HEK293 (cell line): ENCODE measurements around the gene WWC1.

Source experiments
- CTCF ChIA-PET: fragments of 350-600 bp; formaldehyde crosslinking; extraction: SDS; loops from one replicate; lab custom pipeline; 2021; ENCODE audit warnings: antibody characterized with exemption; lab: Yijun Ruan, JAX
- POLR2A ChIA-PET: fragments of 300-600 bp; formaldehyde crosslinking; extraction: SDS; loops from one replicate; lab custom pipeline; 2020; ENCODE audit warnings: antibody characterized with exemption, inconsistent platforms; lab: Yijun Ruan, JAX
- H3K27ac ChIP-seq: fragments of 200-500 bp; sonication (Bioruptor generic); 2 replicates; pipeline ENCODE4 v1.5.1; 2014; ENCODE audit warnings: low read depth, low read length, control low read depth, inconsistent platforms; ENCODE audit errors: extremely low read depth
- H3K36me3 ChIP-seq, 2 experiments: fragments of 200-500 bp in 1 of 2; sonication (Bioruptor generic) in 1 of 2; 1 replicate in 1 of 2; 2 replicates in 1 of 2; pipeline ENCODE4 v1.5.1; 2014 to 2017; ENCODE audit warnings: inconsistent platforms in 2 of 2, low read length in 2 of 2; ENCODE audit not compliant: control insufficient read depth in 2 of 2, insufficient read depth in 1 of 2
- H3K4me1 ChIP-seq: fragments of 200-500 bp; sonication (Bioruptor generic); 2 replicates; pipeline ENCODE4 v1.5.1; 2014; ENCODE audit warnings: mild to moderate bottlenecking, low read length, inconsistent platforms; ENCODE audit not compliant: control insufficient read depth, insufficient read depth
- H3K4me3 ChIP-seq: 2 replicates; pipeline ENCODE4 v1.5.1; 2011; ENCODE audit warnings: low read depth, mild to moderate bottlenecking, control low read depth, low read length, moderate library complexity
- H3K9me3 ChIP-seq: fragments of 200-500 bp; sonication (Bioruptor generic); 2 replicates; pipeline ENCODE4 v1.5.1; 2014; ENCODE audit warnings: low read depth, low read length, inconsistent platforms; ENCODE audit not compliant: control insufficient read depth, insufficient read depth
- KLF10 ChIP-seq: fragments of 450-650 bp; IDR thresholded peaks from 2 replicates; pipeline ENCODE4 v1.5.1; 2018; ENCODE audit warnings: missing biosample characterization, mild to moderate bottlenecking, missing genetic modification characterization
- OVOL3 ChIP-seq: fragments of 450-650 bp; formaldehyde crosslinking; IDR thresholded peaks from 2 replicates; pipeline ENCODE4 v1.5.1; 2016; ENCODE audit warnings: missing biosample characterization, missing genetic modification characterization
- PRDM1 ChIP-seq: fragments of 450-650 bp; formaldehyde crosslinking; IDR thresholded peaks from 2 replicates; pipeline ENCODE4; 2016; ENCODE audit warnings: missing biosample characterization, missing genetic modification characterization
- SCRT2 ChIP-seq: fragments of 450-650 bp; formaldehyde crosslinking; IDR thresholded peaks from 2 replicates; pipeline ENCODE4 v1.5.1; 2016; ENCODE audit warnings: missing biosample characterization, missing genetic modification characterization
- SP3 ChIP-seq: fragments of 450-650 bp; formaldehyde crosslinking; IDR thresholded peaks from 2 replicates; pipeline ENCODE4 v1.5.1; 2016; ENCODE audit warnings: missing biosample characterization, missing genetic modification characterization
- ZNF23 ChIP-seq: fragments of 450-650 bp; formaldehyde crosslinking; IDR thresholded peaks from 2 replicates; pipeline ENCODE4 v1.5.1; 2016; ENCODE audit warnings: missing biosample characterization, missing genetic modification characterization, borderline replicate concordance
- ZNF366 ChIP-seq: fragments of 450-650 bp; formaldehyde crosslinking; conservative IDR thresholded peaks from 2 replicates; pipeline ENCODE4 v1.5.1; 2016; ENCODE audit warnings: missing biosample characterization, missing genetic modification characterization
- ZNF473 ChIP-seq: fragments of 450-650 bp; formaldehyde crosslinking; IDR thresholded peaks from 2 replicates; pipeline ENCODE4 v1.5.1; 2017; ENCODE audit warnings: missing biosample characterization, missing genetic modification characterization
- ZNF529 ChIP-seq: fragments of 450-650 bp; formaldehyde crosslinking; IDR thresholded peaks from 2 replicates; pipeline ENCODE4 v1.5.1; 2017; ENCODE audit warnings: missing genetic modification characterization, missing biosample characterization; ENCODE audit not compliant: insufficient replicate concordance
- ZNF530 ChIP-seq: fragments of 450-650 bp; formaldehyde crosslinking; IDR thresholded peaks from 2 replicates; pipeline ENCODE4 v1.5.1; 2016; ENCODE audit warnings: low read depth, missing biosample characterization, missing genetic modification characterization
- ZNF658 ChIP-seq: fragments of 450-650 bp; formaldehyde crosslinking; IDR thresholded peaks from 2 replicates; pipeline ENCODE4; 2016; ENCODE audit warnings: missing biosample characterization, missing genetic modification characterization
- ZNF747 ChIP-seq: fragments of 450-650 bp; formaldehyde crosslinking; IDR thresholded peaks from 2 replicates; pipeline ENCODE4 v1.5.1; 2016; ENCODE audit warnings: missing biosample characterization, missing genetic modification characterization
- ZSCAN30 ChIP-seq: fragments of 450-650 bp; IDR thresholded peaks from 2 replicates; pipeline ENCODE4 v1.5.1; 2018; ENCODE audit warnings: missing biosample characterization, mild to moderate bottlenecking, missing genetic modification characterization, moderate library complexity
- ZXDB ChIP-seq: fragments of 450-650 bp; formaldehyde crosslinking; IDR thresholded peaks from 2 replicates; pipeline ENCODE4 v1.5.1; 2016; ENCODE audit warnings: missing biosample characterization, missing genetic modification characterization
- TF ChIP-seq, protein P1 (sequence below): fragments of 450-650 bp; formaldehyde crosslinking; IDR thresholded peaks from 2 replicates; pipeline ENCODE4 v1.5.0; 2017; ENCODE audit warnings: missing biosample characterization, missing genetic modification characterization, borderline replicate concordance
- TF ChIP-seq, protein P2 (sequence below): fragments of 450-650 bp; formaldehyde crosslinking; IDR thresholded peaks from 2 replicates; pipeline ENCODE4 v1.5.1; 2016; ENCODE audit warnings: missing biosample characterization, missing genetic modification characterization
- TF ChIP-seq, protein P3 (sequence below): fragments of 450-650 bp; formaldehyde crosslinking; IDR thresholded peaks from 2 replicates; pipeline ENCODE4 v1.5.1; 2016; ENCODE audit warnings: missing biosample characterization, missing genetic modification characterization

WWC1 gene

DNA sequence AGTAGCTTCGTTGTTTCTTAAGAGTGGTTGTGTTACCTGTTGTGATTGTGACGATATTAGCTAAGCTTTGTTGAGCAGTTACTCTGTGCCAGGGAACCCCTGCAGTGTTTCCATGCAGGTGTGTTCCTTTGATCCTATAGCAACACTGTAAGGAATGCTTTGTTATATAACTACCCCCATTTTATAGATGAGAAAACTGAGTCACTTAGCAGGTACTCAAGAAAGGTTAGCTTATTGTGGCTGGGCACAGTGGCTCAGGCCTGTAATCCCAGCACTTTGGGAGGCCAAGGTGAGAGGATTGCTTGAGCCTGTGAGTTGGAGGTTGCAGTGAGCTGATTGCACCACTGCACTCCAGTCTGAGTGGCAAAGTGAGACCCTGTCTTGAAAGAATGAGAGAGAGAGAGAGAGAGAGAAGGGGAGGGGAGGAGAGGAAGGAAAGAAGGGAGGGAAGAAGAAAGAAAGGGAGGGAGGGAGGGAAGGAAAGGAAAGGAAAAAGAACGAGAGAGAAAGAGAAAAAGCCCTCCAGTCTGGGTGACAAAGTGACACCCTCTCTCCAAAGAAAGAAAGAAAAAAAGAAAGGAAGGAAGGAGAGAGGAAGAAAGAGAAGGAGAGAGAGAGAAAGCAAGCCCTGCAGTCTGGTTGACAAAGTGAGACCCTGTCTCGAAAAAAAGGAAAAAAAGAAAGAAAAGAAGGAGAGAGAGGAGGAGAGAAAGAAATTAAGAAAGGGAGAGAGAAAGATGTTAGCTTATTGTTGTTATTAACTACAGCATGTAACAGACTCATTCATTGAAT lies 109.2 kb downstream of the WWC1 start:
- Histone ChIP-seq H3K4me3 (no peak overlapping the region), H3K27ac (no peak overlapping the region), H3K36me3 (peaks cover 0 to 14% of the 10 kb centered on the region in 2 experiments; a peak in 2 of 3 replicates), H3K9me3 (no peaks in the 10 kb centered on the region), H3K4me1 (no peaks in the 10 kb centered on the region)
- ChIA-PET POLR2A (no interaction called here), CTCF (no interaction called here)
- TF ChIP-seq ZNF747 (tag by site-specific recombination) (no peak), PRDM1 (tag by site-specific recombination) (peak; percentile 78), SP3 (tag by site-specific recombination) (no peak), ZNF530 (tag by site-specific recombination) (no peak), ZNF366 (tag by site-specific recombination) (peak; percentile 73)
- TF ChIP-seq, protein P1, sequence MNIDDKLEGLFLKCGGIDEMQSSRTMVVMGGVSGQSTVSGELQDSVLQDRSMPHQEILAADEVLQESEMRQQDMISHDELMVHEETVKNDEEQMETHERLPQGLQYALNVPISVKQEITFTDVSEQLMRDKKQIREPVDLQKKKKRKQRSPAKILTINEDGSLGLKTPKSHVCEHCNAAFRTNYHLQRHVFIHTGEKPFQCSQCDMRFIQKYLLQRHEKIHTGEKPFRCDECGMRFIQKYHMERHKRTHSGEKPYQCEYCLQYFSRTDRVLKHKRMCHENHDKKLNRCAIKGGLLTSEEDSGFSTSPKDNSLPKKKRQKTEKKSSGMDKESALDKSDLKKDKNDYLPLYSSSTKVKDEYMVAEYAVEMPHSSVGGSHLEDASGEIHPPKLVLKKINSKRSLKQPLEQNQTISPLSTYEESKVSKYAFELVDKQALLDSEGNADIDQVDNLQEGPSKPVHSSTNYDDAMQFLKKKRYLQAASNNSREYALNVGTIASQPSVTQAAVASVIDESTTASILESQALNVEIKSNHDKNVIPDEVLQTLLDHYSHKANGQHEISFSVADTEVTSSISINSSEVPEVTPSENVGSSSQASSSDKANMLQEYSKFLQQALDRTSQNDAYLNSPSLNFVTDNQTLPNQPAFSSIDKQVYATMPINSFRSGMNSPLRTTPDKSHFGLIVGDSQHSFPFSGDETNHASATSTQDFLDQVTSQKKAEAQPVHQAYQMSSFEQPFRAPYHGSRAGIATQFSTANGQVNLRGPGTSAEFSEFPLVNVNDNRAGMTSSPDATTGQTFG = no peak

DNA sequence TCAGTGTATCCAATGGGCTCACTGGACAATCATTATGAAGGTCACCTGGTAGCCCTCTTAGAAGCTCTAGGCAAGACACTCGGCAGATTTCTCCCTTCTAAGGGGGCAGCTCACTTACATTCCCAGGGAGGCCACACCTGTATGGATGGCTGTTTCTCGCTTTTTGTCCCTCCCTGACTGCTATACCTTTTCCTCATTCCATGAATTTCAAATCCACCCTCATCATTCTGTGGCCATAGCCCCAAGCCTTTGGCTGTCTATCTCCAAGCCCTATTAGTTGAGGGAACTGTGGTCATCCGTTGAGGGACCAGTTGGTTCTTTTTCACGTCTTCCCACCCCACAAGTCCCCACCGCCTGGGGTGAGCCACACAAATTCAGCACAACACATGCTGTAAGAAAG lies 109.8 kb downstream of the WWC1 start:
- no peaks in the 10 kb centered on the region for H3K9me3 ChIP-seq
- no peak overlapping the region for H3K4me3 ChIP-seq
- no peak overlapping the region for H3K27ac ChIP-seq
- no peaks in the 10 kb centered on the region for H3K4me1 ChIP-seq
- TF ChIP-seq, protein P2, sequence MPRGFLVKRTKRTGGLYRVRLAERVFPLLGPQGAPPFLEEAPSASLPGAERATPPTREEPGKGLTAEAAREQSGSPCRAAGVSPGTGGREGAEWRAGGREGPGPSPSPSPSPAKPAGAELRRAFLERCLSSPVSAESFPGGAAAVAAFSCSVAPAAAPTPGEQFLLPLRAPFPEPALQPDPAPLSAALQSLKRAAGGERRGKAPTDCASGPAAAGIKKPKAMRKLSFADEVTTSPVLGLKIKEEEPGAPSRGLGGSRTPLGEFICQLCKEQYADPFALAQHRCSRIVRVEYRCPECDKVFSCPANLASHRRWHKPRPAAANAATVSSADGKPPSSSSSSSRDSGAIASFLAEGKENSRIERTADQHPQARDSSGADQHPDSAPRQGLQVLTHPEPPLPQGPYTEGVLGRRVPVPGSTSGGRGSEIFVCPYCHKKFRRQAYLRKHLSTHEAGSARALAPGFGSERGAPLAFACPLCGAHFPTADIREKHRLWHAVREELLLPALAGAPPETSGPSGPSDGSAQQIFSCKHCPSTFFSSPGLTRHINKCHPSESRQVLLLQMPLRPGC (tag by site-specific recombination) = no peak
- no peak for TF ChIP-seq ZXDB (tag by site-specific recombination)
- TF ChIP-seq ZNF530 (tag by site-specific recombination) = no peak
- no peak for TF ChIP-seq SCRT2 (tag by site-specific recombination)
- TF ChIP-seq ZNF529 (tag by site-specific recombination) = no peak
- no peak for TF ChIP-seq ZNF473 (tag by site-specific recombination)
- no peak for TF ChIP-seq OVOL3 (tag by site-specific recombination)
- no peak for TF ChIP-seq ZSCAN30 (tag by site-specific recombination)
- TF ChIP-seq KLF10 (tag by site-specific recombination) = no peak
- TF ChIP-seq, protein P3, sequence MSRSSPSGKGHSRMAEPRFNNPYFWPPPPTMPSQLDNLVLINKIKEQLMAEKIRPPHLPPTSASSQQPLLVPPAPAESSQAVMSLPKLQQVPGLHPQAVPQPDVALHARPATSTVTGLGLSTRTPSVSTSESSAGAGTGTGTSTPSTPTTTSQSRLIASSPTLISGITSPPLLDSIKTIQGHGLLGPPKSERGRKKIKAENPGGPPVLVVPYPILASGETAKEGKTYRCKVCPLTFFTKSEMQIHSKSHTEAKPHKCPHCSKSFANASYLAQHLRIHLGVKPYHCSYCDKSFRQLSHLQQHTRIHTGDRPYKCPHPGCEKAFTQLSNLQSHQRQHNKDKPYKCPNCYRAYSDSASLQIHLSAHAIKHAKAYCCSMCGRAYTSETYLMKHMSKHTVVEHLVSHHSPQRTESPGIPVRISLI = no peak
- TF ChIP-seq ZNF23 (tag by site-specific recombination) = no peak
- no peak for TF ChIP-seq ZNF658 (tag by site-specific recombination)
- TF ChIP-seq, all 188 proteins: peak for 0
- CTCF ChIA-PET = no interaction called here
- POLR2A ChIA-PET = no interaction called here
- peaks cover 0 to 14% of the 10 kb centered on the region in 2 experiments; a peak in 2 of 3 replicates for H3K36me3 ChIP-seq
